Neuronal stem cell (in vitro differentiated cells): ENCODE results near the gene RALGAPB.

Experiments used
- DNase-seq: peaks from one replicate; pipeline ENCODE4 v3.0.0-alpha.2; 2013; ENCODE audit warnings: low spot score
- H2AFZ ChIP-seq: one replicate; pipeline ENCODE4 v1.6.1; 2013; ENCODE audit warnings: mild to moderate bottlenecking, low read length, inconsistent platforms
- H2AK5ac ChIP-seq: 2 replicates; pipeline ENCODE4 v1.6.1; 2013; ENCODE audit warnings: low read depth, mild to moderate bottlenecking, inconsistent platforms, low read length, moderate library complexity, mixed read lengths
- H2BK120ac ChIP-seq: 2 replicates; pipeline ENCODE4 v1.6.1; 2013; ENCODE audit warnings: low read depth, mild to moderate bottlenecking, inconsistent platforms, low read length, moderate library complexity, mixed read lengths
- H2BK12ac ChIP-seq: one replicate; pipeline ENCODE4 v1.6.1; 2013; ENCODE audit warnings: low read length, inconsistent platforms
- H2BK15ac ChIP-seq: 2 replicates; pipeline ENCODE4 v1.6.1; 2013; ENCODE audit warnings: mild to moderate bottlenecking, low read length, inconsistent platforms, mixed read lengths
- H2BK5ac ChIP-seq: one replicate; pipeline ENCODE4 v1.6.1; 2013; ENCODE audit warnings: inconsistent platforms, mild to moderate bottlenecking, low read length, moderate library complexity
- H3K14ac ChIP-seq: one replicate; pipeline ENCODE4 v1.6.1; 2013; ENCODE audit warnings: low read length, inconsistent platforms
- H3K18ac ChIP-seq: 2 replicates; pipeline ENCODE4 v1.6.1; 2013; ENCODE audit warnings: low read length, inconsistent platforms
- H3K23ac ChIP-seq: 2 replicates; pipeline ENCODE4 v1.6.1; 2013; ENCODE audit warnings: low read depth, mild to moderate bottlenecking, mixed read lengths, low read length, inconsistent platforms; ENCODE audit not compliant: poor library complexity
- H3K27ac ChIP-seq: replicated peaks from 3 replicates; pipeline ENCODE4 v1.5.1; 2013; ENCODE audit warnings: low read length, inconsistent platforms
- H3K27me3 ChIP-seq, 3 experiments: 2 replicates each; pipeline ENCODE4 v1.6.1; 2013; ENCODE audit warnings: low read length in 3 of 3, mild to moderate bottlenecking in 2 of 3, inconsistent platforms in 1 of 3, low read depth in 1 of 3, mixed read lengths in 1 of 3, moderate library complexity in 1 of 3; ENCODE audit not compliant: control insufficient read depth in 3 of 3, insufficient read depth in 3 of 3
- H3K36me3 ChIP-seq, 2 donors: replicated peaks in 1 of 2; 2 replicates each; pipeline ENCODE4 v1.6.1; 2013; ENCODE audit warnings: low read length in 2 of 2; ENCODE audit not compliant: control insufficient read depth in 2 of 2, insufficient read depth in 2 of 2
- H3K4ac ChIP-seq: 2 replicates; pipeline ENCODE4 v1.6.1; 2013; ENCODE audit warnings: inconsistent platforms, mild to moderate bottlenecking, low read length, moderate library complexity
- H3K4me1 ChIP-seq, 2 donors: 1 replicate in 1 of 2; 2 replicates in 1 of 2; pipeline ENCODE4 v1.6.1; 2013; ENCODE audit warnings: low read length in 2 of 2, low read depth in 1 of 2; ENCODE audit not compliant: control insufficient read depth in 2 of 2, insufficient read depth in 1 of 2
- H3K4me2 ChIP-seq: one replicate; pipeline ENCODE4 v1.6.1; 2013; ENCODE audit warnings: mild to moderate bottlenecking, low read length, inconsistent platforms; ENCODE audit not compliant: insufficient read depth, poor library complexity, severe bottlenecking
- H3K4me3 ChIP-seq, 2 donors: 2 replicates each; pipeline ENCODE4 v1.5.1; 2013; ENCODE audit warnings: low read length in 2 of 2, mild to moderate bottlenecking in 2 of 2, inconsistent platforms in 1 of 2, moderate library complexity in 1 of 2
- H3K79me1 ChIP-seq: one replicate; pipeline ENCODE4 v1.6.1; 2013; ENCODE audit warnings: low read depth, mild to moderate bottlenecking, inconsistent platforms, low read length, moderate library complexity
- H3K9ac ChIP-seq: one replicate; pipeline ENCODE4 v1.6.1; 2013; ENCODE audit warnings: mild to moderate bottlenecking, low read depth, low read length, inconsistent platforms; ENCODE audit not compliant: poor library complexity
- H3K9me3 ChIP-seq, 2 donors: replicated peaks in 1 of 2; 2 replicates each; pipeline versions ENCODE3 to v1.6.1; 2013; ENCODE audit warnings: low read length in 2 of 2, mild to moderate bottlenecking in 2 of 2, inconsistent platforms in 1 of 2, low read depth in 1 of 2, mixed read lengths in 1 of 2, moderate library complexity in 1 of 2; ENCODE audit not compliant: control insufficient read depth in 2 of 2, insufficient read depth in 1 of 2
- H4K8ac ChIP-seq: one replicate; pipeline ENCODE4 v1.6.1; 2013; ENCODE audit warnings: low read depth, mild to moderate bottlenecking, inconsistent platforms, low read length, moderate library complexity
- H4K91ac ChIP-seq: one replicate; pipeline ENCODE4 v1.6.1; 2013; ENCODE audit warnings: low read length, low read depth, mild to moderate bottlenecking, inconsistent platforms; ENCODE audit not compliant: poor library complexity
- WGBS, 2 donors: extraction: QIAGEN DNeasy Blood & Tissue Kit; methylation state at CpG; one replicate each; pipeline ENCODE4 v1.1.7; 2013; ENCODE audit warnings: missing lambda C conversion rate in 2 of 2, mixed read lengths in 1 of 2; ENCODE audit not compliant: insufficient read length in 2 of 2, insufficient replicate concordance in 1 of 2; ENCODE audit errors: extremely low coverage in 2 of 2; 5-methylcytosine and 5-hydroxymethylcytosine counted together

RALGAPB gene

DNA sequence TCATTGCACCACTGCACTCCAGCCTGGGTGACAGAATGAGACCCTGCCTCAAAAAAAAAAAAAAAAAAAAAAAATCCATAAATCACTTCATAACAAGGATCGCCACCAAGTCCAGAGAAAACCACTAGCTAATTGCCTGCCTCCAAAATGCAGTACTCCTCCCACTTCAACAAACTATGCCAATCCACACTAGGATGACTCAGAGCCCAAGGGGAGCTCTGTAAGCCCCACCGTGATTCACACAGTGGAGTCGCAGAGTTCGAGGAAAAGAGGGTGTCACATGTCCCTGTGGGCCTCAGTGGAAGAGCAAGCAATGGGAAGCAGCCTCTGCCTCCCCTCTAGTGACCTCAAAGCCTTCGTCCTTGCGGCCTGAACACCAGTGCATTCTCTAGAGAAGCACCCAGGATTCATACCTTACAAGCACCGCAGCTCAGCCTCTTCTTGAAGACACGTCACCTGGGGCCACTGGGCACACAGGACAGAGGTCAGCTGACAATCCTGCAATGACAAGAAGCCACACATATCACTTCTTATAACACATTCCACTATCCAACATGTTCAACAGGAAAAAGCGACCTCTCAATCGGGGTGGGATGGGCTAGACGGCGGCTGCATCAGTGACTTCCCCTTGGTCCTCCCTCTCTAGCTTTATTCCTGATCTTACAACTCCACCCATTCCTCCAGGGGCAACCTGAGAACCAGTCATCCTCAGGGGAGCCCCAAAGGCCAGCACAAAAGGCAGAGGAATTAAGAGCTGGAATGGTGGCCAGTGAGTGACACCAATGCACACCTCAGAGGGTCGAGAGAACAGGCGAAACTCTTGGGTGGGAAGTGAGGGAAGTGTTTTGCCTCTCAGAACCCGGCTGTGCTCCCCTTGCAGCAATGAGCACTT, 46.4 kb upstream of the RALGAPB start:
- Histone ChIP-seq H3K4me3 (no peak overlapping the region), H3K14ac (no peak overlapping the region), H3K23ac (no peak overlapping the region), H3K9me3 (no peaks in the 10 kb centered on the region), H3K27ac (no peak overlapping the region), H3K36me3 (peaks cover 82 to 99% of the 10 kb centered on the region in 2 donors), H4K8ac (no peak overlapping the region), H3K27me3 (no peaks in the 10 kb centered on the region), H3K4me2 (no peak overlapping the region), H2AK5ac (no peak overlapping the region), H3K4me1 (peaks cover 0 to 4% of the 10 kb centered on the region in 2 donors), H3K18ac (no peak overlapping the region), H2BK12ac (no peak overlapping the region), H2BK120ac (no peak overlapping the region), H2BK5ac (no peak overlapping the region), H2AFZ (no peak overlapping the region), H3K4ac (no peak overlapping the region), H3K79me1 (peaks cover 22% of the 10 kb centered on the region), H3K9ac (no peak overlapping the region), H4K91ac (no peak overlapping the region), H2BK15ac (no peak overlapping the region)
- WGBS, 2 donors, result no CpG with 5 or more reads among the region's 15 CpGs
- DNase-seq, result no peak

GRCh38 chr20:38427655-38428023, 45.0 kb upstream of the RALGAPB start:
- no peak overlapping the region for H2AFZ ChIP-seq
- H3K79me1 ChIP-seq, result peaks cover 26% of the 10 kb centered on the region
- H4K8ac ChIP-seq, result no peak overlapping the region
- DNase-seq, result no peak
- peaks cover 0 to 13% of the 10 kb centered on the region in 2 donors for H3K9me3 ChIP-seq
- H3K4ac ChIP-seq, result no peak overlapping the region
- H3K27ac ChIP-seq, result no peak overlapping the region
- H3K9ac ChIP-seq, result no peak overlapping the region
- no peak overlapping the region for H2BK5ac ChIP-seq
- no peak overlapping the region for H2AK5ac ChIP-seq
- H2BK12ac ChIP-seq, result no peak overlapping the region
- H3K18ac ChIP-seq, result no peak overlapping the region
- no peak overlapping the region for H3K4me2 ChIP-seq
- H2BK120ac ChIP-seq, result no peak overlapping the region
- no peak overlapping the region for H3K14ac ChIP-seq
- H4K91ac ChIP-seq, result no peak overlapping the region
- H3K4me3 ChIP-seq, result no peak overlapping the region
- no peak overlapping the region for H2BK15ac ChIP-seq
- no peaks in the 10 kb centered on the region for H3K27me3 ChIP-seq
- H3K36me3 ChIP-seq, result peaks cover 83 to 99% of the 10 kb centered on the region in 2 donors
- WGBS, 2 donors, result no CpG with 5 or more reads among the region's 5 CpGs
- no peak overlapping the region for H3K23ac ChIP-seq
- H3K4me1 ChIP-seq, result peaks cover 0 to 8% of the 10 kb centered on the region in 2 donors

DNA sequence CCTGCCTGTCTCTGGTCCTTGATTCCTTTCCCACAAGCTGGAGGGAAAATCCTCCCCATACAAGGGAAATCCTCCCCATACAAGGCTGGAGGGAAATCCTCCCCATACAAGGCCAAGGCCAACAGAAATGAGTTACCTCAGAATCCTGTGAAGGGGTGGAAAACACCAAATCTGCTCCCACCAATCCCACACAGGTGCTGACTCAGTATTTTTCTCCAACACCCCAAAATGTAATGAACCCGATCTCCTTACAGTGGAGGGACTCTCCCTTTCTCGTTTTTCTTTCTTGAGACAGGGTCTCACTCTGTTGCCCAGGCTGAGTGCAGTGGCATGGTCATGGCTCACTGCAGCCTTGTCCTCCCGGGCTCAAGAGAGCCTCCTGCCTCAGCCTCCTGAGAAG, 43.8 kb upstream of the RALGAPB start:
- H3K4me2 ChIP-seq, result no peak overlapping the region
- peaks cover 6 to 12% of the 10 kb centered on the region in 2 donors for H3K4me1 ChIP-seq
- H2AFZ ChIP-seq, result no peak overlapping the region
- no peak overlapping the region for H2BK15ac ChIP-seq
- no peaks in the 10 kb centered on the region for H3K27me3 ChIP-seq
- H3K4ac ChIP-seq, result no peak overlapping the region
- no peak for DNase-seq
- H2AK5ac ChIP-seq, result no peak overlapping the region
- H3K79me1 ChIP-seq, result peaks cover 26% of the 10 kb centered on the region
- H3K36me3 ChIP-seq, result peaks cover 84 to 100% of the 10 kb centered on the region in 2 donors
- no peak overlapping the region for H3K23ac ChIP-seq
- H3K9ac ChIP-seq, result no peak overlapping the region
- no peak overlapping the region for H4K8ac ChIP-seq
- H3K9me3 ChIP-seq, result peaks cover 0 to 14% of the 10 kb centered on the region in 2 donors
- H3K14ac ChIP-seq, result no peak overlapping the region
- no peak overlapping the region for H3K18ac ChIP-seq
- H3K4me3 ChIP-seq, result no peak overlapping the region
- no peak overlapping the region for H2BK12ac ChIP-seq
- H4K91ac ChIP-seq, result no peak overlapping the region
- no peak overlapping the region for H3K27ac ChIP-seq
- no CpG with 5 or more reads among the region's 3 CpGs for WGBS, 2 donors
- no peak overlapping the region for H2BK5ac ChIP-seq
- no peak overlapping the region for H2BK120ac ChIP-seq

DNA sequence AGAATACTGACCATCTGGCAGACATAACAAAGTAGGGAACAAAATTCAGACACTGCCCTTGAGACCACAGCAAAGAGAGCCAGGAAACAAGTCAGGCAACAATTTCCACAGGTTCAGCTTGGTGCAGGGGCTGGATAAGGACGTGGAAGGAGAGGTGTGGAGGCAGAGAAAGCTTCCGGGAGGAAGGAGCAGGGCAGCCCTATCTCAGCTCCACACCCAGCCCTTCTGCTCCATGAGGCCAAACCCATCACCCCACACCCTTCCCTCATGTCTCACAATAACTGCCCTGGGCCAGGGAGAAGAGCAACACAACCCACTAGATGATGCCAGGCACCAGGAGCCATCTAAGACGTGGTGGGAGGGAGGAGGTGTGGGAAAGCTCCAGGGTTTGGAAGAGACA, 43.3 kb upstream of the RALGAPB start:
- H3K18ac ChIP-seq, result no peak overlapping the region

More for the DNA sequence above, 43.3 kb upstream of the RALGAPB start:
- Histone ChIP-seq H3K4me3 (peak overlapping the region in 1 of 2 donors; percentile 1), H3K9ac (no peak overlapping the region), H2BK5ac (no peak overlapping the region), H3K4ac (no peak overlapping the region), H2BK15ac (no peak overlapping the region), H3K23ac (no peak overlapping the region), H3K27me3 (no peaks in the 10 kb centered on the region), H3K4me1 (peaks cover 10 to 14% of the 10 kb centered on the region in 2 donors), H3K36me3 (peaks cover 82 to 100% of the 10 kb centered on the region in 2 donors), H3K4me2 (no peak overlapping the region), H3K79me1 (peaks cover 24% of the 10 kb centered on the region), H2BK120ac (no peak overlapping the region), H2AK5ac (no peak overlapping the region), H3K27ac (no peak overlapping the region), H3K14ac (no peak overlapping the region), H3K9me3 (peaks cover 0 to 14% of the 10 kb centered on the region in 2 donors), H4K8ac (no peak overlapping the region), H4K91ac (no peak overlapping the region), H2AFZ (no peak overlapping the region), H2BK12ac (no peak overlapping the region)
- DNase-seq, result no peak
- no CpG with 5 or more reads among the region's 3 CpGs for WGBS, 2 donors
